ENCODE measurements around the gene ZNF577. TPM values are rescaled to one million over a fixed set of nuclear protein-coding genes. Genes with fewer than 3 reads are reported as not detected.

Gene ZNF577
- total RNA-seq, 1 experiment from 2014 or later, result 3.6 TPM

DNA sequence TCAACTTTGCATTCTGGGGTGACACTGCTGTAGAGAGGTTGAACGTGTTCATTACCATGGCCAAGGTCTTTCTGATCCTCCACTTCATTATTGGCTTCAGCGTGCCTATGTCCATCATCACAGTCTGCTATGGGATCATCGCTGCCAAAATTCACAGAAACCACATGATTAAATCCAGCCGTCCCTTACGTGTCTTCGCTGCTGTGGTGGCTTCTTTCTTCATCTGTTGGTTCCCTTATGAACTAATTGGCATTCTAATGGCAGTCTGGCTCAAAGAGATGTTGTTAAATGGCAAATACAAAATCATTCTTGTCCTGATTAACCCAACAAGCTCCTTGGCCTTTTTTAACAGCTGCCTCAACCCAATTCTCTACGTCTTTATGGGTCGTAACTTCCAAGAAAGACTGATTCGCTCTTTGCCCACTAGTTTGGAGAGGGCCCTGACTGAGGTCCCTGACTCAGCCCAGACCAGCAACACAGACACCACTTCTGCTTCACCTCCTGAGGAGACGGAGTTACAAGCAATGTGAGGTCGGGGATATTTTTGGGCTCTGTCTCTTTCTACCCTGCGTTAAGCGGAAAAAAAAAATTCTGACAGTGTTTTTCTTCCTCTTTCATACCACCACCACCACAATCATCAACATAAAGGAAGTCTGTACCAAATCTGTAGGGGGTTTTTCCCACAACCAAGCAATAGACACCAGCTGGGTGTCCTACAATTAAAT lies 63.3 kb downstream of the ZNF577 start:
- H3K36me3 ChIP-seq (ENCODE audit: control insufficient read depth, insufficient read depth, low read length), result no peaks in the 10 kb centered on the region
- TF ChIP-seq, protein P1, sequence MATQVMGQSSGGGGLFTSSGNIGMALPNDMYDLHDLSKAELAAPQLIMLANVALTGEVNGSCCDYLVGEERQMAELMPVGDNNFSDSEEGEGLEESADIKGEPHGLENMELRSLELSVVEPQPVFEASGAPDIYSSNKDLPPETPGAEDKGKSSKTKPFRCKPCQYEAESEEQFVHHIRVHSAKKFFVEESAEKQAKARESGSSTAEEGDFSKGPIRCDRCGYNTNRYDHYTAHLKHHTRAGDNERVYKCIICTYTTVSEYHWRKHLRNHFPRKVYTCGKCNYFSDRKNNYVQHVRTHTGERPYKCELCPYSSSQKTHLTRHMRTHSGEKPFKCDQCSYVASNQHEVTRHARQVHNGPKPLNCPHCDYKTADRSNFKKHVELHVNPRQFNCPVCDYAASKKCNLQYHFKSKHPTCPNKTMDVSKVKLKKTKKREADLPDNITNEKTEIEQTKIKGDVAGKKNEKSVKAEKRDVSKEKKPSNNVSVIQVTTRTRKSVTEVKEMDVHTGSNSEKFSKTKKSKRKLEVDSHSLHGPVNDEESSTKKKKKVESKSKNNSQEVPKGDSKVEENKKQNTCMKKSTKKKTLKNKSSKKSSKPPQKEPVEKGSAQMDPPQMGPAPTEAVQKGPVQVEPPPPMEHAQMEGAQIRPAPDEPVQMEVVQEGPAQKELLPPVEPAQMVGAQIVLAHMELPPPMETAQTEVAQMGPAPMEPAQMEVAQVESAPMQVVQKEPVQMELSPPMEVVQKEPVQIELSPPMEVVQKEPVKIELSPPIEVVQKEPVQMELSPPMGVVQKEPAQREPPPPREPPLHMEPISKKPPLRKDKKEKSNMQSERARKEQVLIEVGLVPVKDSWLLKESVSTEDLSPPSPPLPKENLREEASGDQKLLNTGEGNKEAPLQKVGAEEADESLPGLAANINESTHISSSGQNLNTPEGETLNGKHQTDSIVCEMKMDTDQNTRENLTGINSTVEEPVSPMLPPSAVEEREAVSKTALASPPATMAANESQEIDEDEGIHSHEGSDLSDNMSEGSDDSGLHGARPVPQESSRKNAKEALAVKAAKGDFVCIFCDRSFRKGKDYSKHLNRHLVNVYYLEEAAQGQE (IDR thresholded peaks at IDR 0.05; ENCODE audit: insufficient read depth in 1 of 2, low read depth in 2 of 2, low read length in 1 of 2), result no peak
- TF ChIP-seq, protein P2, sequence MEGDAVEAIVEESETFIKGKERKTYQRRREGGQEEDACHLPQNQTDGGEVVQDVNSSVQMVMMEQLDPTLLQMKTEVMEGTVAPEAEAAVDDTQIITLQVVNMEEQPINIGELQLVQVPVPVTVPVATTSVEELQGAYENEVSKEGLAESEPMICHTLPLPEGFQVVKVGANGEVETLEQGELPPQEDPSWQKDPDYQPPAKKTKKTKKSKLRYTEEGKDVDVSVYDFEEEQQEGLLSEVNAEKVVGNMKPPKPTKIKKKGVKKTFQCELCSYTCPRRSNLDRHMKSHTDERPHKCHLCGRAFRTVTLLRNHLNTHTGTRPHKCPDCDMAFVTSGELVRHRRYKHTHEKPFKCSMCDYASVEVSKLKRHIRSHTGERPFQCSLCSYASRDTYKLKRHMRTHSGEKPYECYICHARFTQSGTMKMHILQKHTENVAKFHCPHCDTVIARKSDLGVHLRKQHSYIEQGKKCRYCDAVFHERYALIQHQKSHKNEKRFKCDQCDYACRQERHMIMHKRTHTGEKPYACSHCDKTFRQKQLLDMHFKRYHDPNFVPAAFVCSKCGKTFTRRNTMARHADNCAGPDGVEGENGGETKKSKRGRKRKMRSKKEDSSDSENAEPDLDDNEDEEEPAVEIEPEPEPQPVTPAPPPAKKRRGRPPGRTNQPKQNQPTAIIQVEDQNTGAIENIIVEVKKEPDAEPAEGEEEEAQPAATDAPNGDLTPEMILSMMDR (IDR thresholded peaks at IDR 0.05), result no peak
- TF ChIP-seq SIN3A (IDR thresholded peaks at IDR 0.05; ENCODE audit: borderline replicate concordance, insufficient read depth, low read depth, low read length), result no peak
- no peak for TF ChIP-seq POLR2AphosphoS5 (IDR thresholded peaks at IDR 0.05; ENCODE audit: low read depth, low read length)
- TF ChIP-seq TCF7L2 (IDR thresholded peaks at IDR 0.05; ENCODE audit: low read depth, low read length), result no peak
- no peaks in the 10 kb centered on the region for H3K9me3 ChIP-seq (ENCODE audit: control insufficient read depth, insufficient read depth, low read depth, low read length)
- no peak for ATAC-seq
- POLR2A ChIA-PET, result no interaction called here
- H3K4me1 ChIP-seq (ENCODE audit: control insufficient read depth, insufficient read depth, low read length), result no peaks in the 10 kb centered on the region
- no peak overlapping the region for H3K27ac ChIP-seq (ENCODE audit: low read length)
- intact Hi-C loops (cut with micrococcal nuclease; ENCODE audit: unreplicated experiment) (no loop called here), in situ Hi-C loops (cut with HindIII; ENCODE audit: low pct_unique_long_range_greater_than_20kb, low sequenced_read_pairs) (no loop called here)
- BruUV-seq (replicated peaks), result no TSS peak
- no peak for DNase-seq (ENCODE audit: low read depth, low spot score)
- H3K4me3 ChIP-seq (ENCODE audit: low read depth in 2 of 2, low read length in 2 of 2), result no peak overlapping the region
- H3K27me3 ChIP-seq (ENCODE audit: control insufficient read depth, insufficient read depth, low read length), result no peaks in the 10 kb centered on the region
- CTCF ChIA-PET, result no interaction called here

DNA sequence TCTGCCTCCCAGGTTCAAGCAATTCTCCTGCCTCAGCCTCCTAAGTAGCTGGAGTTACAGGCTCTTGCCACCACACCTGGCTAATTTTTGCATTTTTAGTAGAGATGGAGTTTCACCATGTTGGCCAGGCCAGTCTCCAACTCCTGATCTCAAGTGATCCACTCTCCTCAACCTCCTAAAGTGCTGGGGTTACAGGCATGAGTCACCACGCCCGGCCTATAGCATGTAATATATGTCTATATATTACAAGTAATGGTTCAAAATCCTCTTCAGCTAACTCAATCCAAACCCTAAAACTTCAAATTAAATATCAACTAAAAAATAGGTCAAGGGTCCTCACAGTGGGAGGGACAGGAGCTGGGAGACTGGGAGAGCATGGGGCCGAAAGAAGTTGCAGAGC lies 64.8 kb downstream of the ZNF577 start:
- Histone ChIP-seq H3K36me3 (ENCODE audit: control insufficient read depth, insufficient read depth, low read length) (no peaks in the 10 kb centered on the region), H3K27me3 (ENCODE audit: control insufficient read depth, insufficient read depth, low read length) (no peaks in the 10 kb centered on the region), H3K4me3 (ENCODE audit: low read depth in 2 of 2, low read length in 2 of 2) (no peak overlapping the region), H3K4me1 (ENCODE audit: control insufficient read depth, insufficient read depth, low read length) (no peaks in the 10 kb centered on the region), H3K9me3 (ENCODE audit: control insufficient read depth, insufficient read depth, low read depth, low read length) (no peaks in the 10 kb centered on the region), H3K27ac (ENCODE audit: low read length) (no peak overlapping the region)
- no TSS peak for BruUV-seq (replicated peaks)
- DNase-seq (ENCODE audit: low read depth, low spot score) (no peak), ATAC-seq (no peak)
- TF ChIP-seq SIN3A (IDR thresholded peaks at IDR 0.05; ENCODE audit: borderline replicate concordance, insufficient read depth, low read depth, low read length) (no peak), POLR2AphosphoS5 (IDR thresholded peaks at IDR 0.05; ENCODE audit: low read depth, low read length) (no peak), TCF7L2 (IDR thresholded peaks at IDR 0.05; ENCODE audit: low read depth, low read length) (no peak)
- TF ChIP-seq, protein P2 (IDR thresholded peaks at IDR 0.05), result no peak
- TF ChIP-seq, protein P1 (IDR thresholded peaks at IDR 0.05; ENCODE audit: insufficient read depth in 1 of 2, low read depth in 2 of 2, low read length in 1 of 2), result no peak
- intact Hi-C loops (cut with micrococcal nuclease; ENCODE audit: unreplicated experiment) (no loop called here), in situ Hi-C loops (cut with HindIII; ENCODE audit: low pct_unique_long_range_greater_than_20kb, low sequenced_read_pairs) (no loop called here)
- CTCF ChIA-PET, result no interaction called here
- POLR2A ChIA-PET, result no interaction called here

All from Panc1 (cell line).